Activated T-cell treated with anti-CD3 and anti-CD28 coated beads for 24 hours (primary cell): Measurements from ENCODE around the gene TCERG1L.
"Not testable (repeated sequence)": the region's sequence is repeated elsewhere in the genome, so short reads cannot be mapped to it uniquely, and the experiment has no call there.

Experiments
- DNase-seq: peaks from one replicate; pipeline ENCODE4 v3.0.0-alpha.2; 2020; ENCODE audit warnings: low read depth

Gene TCERG1L

DNA sequence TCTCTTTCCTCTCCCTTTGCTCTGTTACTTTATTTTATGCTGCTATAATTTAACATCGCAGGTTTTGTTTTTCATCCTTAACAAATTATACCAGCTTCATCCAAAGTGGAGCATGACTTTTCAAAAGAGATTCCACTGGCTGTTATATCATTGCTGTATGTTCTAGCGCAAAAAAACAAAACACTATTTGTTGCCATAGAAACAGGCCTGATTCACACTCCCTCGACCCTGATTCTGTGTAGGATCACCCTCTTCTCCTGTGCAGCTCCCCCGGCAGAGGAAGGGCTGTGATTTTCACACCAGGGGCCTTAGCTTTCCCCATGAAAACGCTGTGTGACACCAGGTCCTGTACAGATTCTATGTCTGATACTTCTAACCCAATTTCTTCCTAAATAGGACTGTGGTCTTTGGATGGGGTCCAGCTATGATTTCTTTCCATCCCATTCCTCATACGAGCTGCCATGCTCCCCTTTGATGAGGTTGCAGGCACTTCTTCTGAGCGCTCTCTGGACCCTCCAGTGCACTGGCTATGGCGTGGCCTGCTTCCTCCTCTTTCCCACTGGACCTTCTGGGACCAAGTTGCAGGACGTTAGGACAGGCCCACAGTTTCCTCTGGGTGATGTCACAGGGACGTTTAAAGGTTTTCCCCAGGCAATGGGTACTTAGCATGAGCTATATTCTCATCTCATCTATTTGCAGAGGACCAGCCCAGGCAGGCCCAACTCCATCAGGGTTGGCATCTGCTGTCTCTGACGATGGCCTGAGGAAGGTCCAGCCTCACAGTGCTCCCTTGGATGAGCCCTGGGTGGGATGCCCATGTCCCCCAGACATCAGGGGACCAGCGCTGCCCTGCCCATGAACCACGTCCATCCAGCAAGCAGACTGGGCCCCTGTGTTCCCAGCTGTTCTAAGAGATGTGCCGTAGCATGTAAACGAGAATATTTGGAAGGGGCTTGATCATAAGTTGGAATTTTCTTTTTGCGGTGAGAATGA is 210.8 kb downstream of the TCERG1L start:
- not testable (repeated sequence) for DNase-seq

DNA sequence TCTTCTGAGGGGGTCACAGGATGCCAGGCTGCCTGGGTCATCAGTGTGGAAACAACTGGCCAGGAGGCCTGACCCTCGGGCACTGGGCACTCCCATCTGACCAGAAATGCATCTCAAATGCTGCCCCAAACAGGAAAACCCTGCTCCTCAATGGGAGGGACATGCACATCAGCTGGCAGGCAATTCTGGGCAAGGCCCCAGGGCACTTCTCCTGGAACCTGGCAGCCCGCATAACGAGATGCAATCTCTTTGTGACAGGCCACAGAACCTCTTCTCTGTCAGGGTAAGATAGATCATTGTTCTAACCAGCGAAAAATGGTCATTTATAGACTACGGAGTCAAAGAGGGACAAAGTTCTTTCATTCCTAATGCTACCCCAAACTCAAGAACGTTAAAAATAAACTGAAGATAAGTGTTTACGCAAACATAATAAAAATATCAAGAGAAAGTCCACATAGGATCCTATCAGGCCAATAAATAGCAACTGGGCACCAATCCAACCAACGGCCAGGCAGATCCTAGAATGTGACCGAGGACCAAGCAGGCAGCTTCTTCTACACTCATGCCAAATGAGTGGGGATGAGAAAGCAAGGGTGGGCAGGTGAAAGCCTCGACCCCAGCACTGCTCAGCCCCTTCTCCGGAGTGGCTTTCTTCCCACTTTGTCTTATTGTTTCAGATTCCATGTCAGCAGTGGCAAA is 212.3 kb downstream of the TCERG1L start:
- no peak for DNase-seq

DNA sequence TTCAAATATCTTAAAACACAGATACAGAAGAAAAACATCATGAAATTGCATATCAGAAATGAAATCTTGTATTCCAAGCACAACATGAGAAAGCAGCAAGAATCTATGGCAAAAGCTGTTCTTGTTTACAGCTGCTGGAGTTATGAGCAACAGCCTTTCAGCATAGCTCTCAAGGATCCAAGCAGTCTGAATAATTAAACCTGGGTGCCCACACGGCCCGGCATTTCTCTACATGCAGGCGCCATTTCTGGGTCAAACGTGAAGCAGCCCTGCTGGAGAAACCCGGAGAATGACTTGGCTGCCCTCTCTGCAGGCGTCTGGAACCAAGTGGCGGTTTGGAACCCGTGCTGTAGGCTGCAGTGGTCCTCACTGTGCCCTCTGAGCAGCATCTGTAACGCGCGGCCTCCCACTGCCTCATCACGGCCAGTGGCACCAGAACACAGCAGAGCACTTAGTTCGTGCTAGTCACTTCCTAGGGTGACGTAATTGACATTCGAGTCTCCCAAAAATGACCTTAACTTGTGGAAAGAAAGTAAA is 213.0 kb downstream of the TCERG1L start:
- no peak for DNase-seq

DNA sequence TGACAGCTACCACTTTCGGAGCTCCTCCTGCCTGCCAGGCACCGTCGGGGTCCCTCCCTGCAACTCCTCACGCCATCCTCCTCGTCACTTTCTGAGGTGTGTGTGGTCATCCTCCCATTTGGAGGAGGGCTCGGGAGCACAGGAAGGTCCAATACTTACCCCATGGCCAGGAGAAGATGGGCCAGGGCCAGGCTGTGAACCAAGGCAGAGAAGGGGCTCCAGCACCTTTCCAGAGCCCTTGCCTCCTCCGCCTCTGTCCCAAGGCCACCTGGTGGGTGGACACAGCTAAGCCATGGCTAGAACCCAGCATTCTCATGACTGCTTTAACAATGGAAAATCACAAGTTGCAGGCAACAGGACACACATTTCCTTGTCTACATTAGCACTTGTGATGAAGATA is 215.5 kb downstream of the TCERG1L start:
- no peak for DNase-seq

DNA sequence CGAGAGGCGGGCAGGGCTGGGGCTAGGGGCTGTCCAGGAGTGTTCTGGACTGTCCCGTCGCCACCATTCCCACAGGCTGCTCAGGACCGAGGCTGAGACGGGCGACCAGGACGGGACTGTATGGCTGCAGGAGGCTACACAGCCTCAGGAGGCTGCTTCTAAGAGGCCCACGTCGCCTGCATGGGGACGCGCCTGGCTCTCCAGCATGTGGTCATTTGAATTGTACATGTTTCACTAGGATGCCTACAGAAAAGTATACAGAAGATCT is 216.3 kb downstream of the TCERG1L start:
- DNase-seq: no peak

DNA sequence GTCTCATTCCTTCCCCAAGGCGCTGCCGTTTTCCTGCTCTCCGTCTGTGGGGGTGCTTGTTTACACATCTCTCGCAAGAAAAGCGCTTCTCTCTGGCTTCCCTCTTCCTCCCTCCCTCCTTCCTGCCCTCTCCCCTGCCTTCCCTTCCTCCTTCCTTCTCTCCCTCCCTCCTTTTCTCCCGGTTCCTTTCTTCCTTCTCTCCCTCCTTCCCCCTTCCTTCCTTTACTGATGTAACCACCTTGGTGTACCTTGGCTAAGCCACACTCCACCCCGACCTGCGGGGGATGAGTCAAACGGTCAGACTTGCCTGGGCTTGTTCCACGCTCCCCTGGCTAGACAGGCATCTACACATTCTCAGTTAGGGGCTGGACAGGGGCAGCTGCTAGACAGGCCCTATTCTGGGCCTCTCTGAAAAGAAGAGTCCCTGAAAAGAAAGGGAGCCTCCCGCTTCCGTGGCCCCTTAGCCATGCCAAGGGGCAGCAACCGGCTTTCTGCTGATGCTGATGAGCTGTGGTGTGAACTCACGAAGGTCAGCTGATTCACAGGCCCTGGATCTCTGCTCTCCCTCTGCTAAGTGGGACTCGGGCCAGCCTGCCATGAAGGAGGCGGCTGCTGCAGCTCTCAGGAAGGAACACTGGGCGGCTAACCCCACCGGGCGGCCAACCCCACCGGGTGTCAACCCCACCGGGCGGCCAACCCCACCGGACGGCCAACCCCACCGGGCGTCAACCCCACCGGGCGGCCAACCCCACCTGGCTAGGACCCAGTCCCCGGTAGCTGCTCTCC is 216.8 kb downstream of the TCERG1L start:
- DNase-seq: no peak

DNA sequence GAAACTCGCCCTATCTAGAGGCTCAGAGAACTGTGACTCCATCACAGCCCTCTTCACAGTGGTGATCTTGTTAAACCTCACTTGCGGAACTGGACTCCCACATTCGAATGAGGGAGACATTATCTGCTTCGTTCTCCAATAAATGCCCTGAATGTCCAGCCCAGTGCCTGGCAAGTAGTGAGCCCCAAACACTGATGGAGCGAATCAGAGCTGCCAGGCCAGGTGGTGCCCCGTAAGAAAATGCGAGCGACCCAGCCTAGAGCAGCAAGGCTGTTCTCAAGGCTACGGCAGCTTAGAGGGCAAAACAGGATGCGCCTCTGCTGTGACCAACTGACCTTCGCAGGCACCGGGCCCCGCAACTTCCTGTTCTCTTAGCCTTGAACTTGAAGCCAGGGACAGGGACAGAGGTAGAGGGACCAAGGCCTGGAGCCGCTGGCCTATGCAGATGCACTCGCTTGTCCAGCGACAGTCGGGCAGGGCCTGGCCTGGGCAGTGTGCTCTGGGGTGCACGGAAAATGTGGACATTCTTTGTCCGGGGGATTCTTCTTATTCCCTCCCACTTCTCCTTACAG is 217.6 kb downstream of the TCERG1L start:
- DNase-seq: no peak

DNA sequence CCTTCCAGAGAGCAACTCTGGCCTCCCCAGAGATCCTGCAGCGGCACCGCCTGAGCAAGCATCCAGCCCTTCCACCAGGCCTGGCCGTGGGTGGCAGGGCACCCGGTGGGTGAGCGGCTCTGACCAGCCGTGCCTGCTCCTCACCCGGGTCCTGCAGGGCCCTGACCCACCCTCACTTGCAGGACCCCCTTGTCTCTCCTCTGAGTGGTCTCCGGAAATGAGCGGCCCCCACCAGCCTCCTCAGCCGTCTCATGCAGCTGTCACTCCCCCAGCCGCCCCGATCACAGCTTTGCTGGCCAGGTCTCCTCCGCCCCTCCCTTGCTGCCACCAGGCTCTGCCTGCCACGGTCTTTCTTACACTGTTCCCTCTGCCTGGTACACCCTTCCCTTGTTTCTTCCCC is 218.2 kb downstream of the TCERG1L start:
- DNase-seq: no peak

DNA sequence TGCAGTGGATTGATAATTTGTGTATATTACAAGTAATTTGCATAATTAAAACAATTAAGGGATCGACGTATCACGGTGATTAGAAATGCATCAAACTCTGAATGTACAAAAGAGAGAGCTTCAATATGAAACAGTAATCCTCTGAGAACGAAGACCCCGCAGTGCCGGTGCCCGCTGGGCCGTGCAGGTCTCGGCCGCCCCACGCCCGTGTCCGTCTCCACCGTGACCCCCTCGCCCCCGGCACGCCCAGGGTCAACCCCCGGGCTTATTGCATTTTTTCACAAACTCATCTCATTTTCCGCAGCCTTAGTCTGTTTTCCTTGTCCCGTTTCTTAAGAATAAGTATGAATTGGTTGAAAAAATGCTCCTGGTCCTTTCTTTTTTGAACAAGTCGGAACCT is 218.6 kb downstream of the TCERG1L start:
- DNase-seq: no peak

DNA sequence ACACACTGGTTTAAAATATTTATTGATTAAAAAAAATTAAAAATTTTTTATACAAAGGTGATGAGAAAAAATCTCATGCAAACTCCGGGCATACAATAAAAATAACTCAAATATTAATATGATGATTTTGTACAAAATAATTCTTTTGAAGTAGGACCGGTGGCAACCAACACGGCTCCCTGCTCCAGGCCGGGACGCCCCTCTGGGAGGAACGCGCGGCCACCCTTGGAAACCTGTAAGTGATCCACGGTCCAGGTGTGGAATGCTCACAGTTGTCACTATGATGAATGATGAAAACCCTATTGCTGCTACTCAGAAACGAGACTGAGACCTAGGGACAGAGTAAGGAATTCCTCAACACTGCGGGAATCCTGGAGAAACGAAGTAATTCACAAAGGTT is 219.1 kb downstream of the TCERG1L start:
- DNase-seq: no peak

DNA sequence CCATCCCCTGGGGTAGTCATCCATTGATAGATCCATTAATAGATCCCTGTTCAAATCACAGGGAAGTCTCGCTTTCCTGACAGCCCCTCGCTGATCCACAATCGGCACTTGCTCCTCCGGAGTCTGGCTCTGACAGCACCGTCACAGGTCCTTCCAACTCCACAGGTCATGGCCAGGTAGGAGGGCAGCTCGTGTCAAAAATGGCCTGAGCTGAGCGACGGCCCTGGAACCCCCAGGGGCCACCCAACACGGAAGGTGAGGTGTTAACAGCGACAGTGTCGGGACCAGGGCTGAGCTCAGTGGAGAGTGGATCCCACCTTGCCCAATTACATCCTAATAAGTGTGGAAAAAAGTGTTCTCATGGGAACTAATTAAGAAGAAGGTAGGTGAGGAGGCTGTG is 219.8 kb downstream of the TCERG1L start:
- no peak for DNase-seq

DNA sequence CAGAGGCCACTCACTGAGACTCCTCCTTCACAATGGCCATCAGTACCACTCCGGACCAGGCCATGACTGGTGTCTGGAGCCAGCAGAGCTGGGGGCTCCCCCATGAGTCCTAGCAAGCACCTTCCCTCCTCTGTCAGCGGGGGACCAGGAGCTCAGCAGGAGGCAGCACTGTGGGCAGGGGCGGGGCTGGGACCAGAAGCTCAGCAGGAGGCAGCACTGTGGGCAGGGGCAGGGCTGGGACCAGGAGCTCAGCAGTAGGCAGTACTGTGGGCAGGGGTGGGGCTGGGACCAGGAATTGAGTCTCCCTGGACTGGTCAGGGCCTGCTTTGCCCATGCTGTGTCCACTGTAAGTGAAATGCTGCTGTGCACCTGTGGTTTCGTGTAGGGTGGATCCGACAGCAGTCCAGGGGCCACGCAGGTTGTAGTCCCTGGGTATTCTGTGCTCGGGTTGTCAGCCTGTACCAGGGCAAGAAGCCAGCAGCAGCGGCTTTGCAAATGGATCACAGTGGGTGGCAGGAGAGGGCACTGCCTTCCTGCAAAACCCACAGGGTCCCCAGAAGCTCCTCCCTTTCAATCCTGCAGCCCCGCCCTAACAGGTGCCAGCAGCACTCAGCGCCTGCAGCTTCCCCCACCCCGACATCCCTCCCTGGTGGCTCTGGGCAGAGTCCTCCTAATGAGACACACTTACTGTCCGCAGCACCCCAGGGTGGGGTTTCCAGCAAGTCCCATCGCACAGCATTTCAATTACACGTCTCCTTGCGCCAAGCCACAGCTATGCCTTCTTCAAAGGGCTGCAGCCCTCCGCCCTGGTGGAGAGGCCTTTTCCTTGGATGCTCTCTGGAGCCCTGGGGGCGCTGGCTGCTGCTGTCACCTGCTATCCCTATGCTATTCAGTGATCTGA is 220.5 kb downstream of the TCERG1L start:
- no peak for DNase-seq

DNA sequence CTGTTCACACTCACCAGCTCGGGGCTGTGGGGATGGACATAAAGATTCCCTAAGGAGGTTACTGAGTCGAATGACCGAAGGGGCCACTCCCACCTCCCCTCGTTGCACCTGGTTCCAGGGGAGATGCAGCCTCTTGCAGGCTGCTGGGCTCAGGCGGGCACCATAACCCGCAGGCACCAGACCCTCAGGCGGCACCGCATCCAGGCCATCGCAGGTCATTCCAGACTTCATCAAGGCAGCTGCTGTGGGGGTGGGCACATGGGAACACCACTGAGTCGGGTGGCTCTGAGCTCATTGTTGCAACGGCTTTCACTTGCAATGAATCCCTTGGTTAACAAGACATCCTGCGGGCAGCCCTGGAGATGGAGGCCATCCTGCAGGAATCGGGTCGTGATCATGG is 221.7 kb downstream of the TCERG1L start:
- DNase-seq: no peak

DNA sequence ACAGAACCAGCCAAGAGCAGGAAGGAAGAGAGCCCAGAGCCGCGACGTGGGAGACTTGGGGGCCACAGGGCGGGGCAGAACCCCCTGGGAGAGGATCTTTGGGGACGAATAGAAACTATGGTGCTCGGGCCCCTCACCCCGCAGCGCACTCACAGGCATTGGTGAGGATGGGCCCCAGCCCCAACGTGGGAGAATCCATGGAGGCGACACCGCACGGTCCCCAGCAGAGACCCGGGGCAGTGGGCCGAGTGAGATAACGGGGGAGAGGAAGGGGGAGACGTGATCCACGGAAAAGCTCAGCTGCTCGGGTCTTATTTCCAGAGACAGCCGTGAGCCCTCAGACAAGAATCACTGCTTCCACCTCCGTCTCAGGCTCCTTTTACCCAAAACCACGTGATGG is 222.4 kb downstream of the TCERG1L start:
- DNase-seq: no peak

DNA sequence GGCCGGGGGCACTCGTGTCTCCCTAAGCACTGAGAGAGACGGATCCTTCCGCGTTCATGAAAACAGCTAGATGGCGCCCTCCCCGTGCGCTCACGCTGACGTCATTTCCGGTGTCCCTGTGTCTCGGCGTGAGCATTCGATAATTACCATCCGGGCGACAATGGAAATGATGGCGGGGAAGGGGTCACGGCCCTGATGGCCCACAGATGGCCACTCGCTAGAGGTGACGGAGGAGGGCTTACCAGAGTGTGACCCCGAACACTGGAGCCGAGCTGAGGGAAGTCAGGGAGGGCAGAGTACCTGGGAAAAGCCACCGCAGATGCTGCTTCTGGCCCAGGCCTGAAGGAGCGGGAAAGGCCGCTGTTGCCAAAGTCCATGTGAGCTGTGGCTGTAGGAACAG is 222.9 kb downstream of the TCERG1L start:
- DNase-seq: no peak

DNA sequence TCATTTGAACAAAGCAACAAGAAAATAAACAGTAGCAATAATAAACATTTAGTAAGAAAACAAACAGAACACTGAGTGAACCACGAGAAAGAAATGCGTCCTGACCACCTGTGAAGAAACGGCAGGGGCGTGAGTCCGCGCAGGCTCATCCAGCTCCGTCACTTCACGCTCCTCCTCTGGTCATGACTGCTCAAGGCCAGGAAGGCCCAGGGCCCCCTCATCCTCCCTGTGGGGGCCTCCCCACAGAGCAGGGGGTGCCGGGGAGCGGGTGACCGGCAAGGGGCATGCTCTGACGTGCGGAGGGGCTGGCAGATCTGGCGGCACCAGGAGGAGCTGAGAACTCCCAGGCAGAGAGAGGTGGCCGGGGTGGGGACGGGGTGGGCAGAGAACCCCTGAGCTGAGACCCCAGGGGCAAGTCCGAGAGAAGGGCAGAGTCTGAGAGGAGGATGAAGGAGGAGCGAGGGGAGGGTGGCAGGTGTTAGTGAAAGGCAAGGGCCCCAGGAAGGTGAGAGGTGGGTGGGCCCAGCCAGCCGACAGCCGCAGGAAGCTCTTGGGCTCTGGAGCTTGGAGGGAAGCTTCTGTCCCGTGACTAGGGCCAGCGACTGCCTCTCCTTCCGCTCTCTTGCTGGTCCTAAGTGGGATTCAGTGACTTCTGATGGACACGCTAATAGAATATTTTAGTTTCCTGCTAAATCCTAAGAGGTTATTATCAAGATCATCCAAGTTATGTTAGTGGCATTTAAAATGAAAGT is 223.9 kb downstream of the TCERG1L start:
- DNase-seq: no peak

DNA sequence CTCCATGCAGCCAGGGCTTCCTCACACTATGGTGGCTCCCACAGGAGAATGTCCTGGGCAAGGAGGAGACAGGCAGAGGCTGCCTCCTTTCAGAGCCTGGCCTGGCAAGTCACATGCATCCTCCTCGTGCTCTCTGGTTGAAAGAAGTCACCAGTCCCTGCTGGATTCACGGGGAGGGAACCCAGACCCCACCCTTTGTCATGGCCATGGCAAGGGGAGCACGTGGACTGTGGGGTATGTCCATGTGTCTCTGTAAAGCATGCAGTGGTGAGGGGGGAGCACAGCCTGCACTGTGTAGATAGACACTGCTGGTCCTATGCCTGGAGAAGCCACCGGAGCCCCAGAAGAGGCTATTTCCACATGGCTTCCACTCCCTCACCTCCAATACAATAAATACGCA is 225.0 kb downstream of the TCERG1L start:
- no peak for DNase-seq

DNA sequence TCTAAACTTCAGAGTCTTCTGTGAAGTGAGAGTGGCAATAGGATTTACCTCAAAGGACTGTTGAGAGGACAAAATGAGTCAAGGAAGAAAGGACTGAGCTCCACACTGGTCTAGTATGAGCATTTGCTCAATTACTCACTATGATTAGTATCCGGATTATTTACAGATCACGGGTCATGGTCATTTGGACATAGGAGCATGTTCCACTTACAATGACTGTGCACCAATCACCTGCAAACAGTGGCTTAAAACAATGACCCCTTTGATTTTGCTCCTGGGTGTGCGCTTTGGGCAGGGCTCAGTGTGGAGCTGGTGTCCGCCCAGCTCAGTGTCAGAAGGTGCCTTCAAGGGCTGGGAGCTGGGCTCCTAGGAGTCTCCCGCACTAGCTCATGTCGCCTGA is 225.4 kb downstream of the TCERG1L start:
- DNase-seq: no peak

DNA sequence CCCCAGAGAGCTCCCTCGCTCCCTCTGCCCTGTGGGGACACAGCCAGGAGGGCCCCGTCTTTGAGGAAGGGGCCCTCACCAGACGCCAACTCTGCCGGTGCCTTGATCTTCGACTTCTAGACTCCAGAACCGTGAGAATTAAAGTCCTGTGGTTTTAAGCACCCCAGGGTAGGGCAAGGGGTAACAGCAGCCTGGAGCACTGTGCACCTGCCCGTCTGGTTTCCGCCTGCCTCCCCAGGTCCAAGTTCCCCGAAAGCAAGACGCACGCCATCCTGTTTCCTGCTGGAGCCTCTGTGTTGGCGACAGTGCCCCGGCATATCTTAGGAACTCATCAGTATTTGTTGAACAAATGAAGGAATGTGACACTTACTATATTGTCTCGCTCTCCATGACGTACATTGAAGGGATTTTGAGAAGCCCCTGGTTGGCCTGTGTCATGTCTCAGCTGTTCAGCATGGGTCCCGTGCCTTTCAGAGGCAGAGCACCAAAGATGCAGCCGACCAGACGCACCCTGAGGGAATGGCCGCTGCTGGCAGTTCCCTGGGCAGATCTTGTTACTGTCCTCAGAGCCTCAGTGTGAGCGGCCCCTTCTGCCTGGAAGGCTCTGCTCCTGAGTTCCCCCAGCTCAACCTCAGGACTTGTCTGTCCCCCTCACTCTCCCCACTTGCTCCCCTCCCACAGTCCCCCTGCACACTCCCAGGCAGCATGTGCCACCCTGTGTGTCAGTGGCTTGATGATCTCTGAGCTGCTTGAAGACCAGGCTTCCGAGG is 226.2 kb downstream of the TCERG1L start:
- no peak for DNase-seq

DNA sequence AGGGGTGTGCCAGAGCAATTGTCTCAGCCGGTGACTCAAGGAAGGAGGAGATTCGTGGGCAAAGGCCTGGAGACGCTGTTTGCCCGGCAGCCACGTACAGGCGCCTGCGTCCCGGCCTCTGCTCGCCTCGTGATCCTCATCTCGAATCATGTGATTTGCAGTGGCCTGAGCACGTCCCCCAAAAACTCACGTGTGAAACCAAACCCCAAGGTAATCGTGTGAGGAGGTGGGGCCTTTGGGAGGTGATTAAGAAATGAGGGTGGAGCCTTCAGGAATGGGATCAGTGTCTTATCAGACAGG is 226.8 kb downstream of the TCERG1L start:
- DNase-seq: no peak
